ENCODE data around the gene PSMD14.

PSMD14 gene

DNA sequence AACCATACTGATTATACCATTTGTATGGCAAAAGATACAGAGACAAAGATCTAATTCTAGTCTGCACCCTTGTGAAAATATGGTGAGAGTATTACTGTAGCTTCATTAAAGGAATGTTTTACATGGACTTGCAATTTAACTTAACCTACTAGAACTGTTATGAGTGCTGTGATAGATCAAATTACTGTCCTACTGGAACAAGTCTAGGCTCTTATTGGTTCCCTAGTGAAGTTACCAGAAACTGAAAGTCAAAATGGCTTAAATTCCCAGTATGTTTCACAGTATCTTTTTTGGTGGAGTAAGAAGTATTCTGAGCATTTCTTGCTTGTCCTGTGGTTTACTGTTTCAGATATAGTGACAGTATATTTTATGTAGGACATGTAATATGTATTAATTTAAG lies 104.1 kb downstream of the PSMD14 start:
- DNase-seq (ENCODE audit: low spot score), result no peak

DNA sequence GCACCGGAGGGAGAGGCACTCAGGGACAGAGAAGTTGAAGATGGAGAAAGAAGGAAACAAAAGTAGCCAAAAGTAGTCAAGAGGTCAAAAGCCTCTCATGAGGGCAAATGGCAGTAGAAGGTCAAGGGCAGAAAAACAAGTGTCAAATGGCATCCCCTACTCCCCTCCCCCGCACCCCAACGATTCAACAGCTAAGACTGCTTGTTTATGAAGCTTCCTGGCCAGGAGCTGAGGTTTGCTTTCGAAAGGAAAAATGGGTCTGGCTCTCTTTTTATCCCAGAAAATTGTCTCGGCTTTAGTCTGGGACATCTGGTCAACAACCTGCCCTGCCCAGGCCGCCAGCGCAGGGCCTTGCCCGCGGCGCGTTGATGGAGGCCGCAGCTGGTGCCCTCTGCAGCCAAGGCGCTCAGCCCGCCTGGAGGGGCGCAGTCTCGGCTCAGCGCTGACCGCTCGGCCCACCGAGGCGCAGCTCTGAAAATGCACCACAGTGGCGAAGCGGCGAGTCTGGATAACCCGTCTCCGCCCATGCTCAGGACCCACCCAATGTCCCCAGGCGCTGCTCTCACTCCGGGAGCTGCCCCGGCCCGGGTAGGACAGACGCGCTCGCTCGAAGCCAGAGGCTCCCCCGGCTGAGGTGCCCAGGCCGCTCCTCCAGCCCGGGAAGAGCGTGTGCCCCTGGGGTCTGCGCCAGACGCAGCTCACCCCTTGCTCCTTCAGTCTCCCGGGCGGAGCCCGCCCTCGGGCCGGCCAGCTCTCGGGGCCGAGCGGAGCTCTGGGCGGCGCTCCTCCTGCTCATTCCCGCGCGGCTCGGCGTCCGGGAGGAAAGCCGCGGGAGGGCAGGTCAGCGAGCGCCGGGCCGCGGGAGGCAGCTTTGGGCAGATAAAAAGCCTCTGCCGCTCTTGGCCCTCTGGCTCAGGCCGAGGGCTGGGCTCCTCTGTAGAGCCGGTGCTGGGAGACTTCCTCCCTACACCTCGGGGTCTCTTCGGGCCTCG lies 106.1 kb downstream of the PSMD14 start:
- no peak for DNase-seq (ENCODE audit: low spot score)
- Histone ChIP-seq H3K27ac (ENCODE audit: poor library complexity, severe bottlenecking) (no peak overlapping the region), H3K27me3 (ENCODE audit: insufficient read depth, poor library complexity, severe bottlenecking) (peaks cover 56% of the 10 kb centered on the region), H3K36me3 (ENCODE audit: low read depth) (peaks cover 13% of the 10 kb centered on the region; the same call in 1 of the 2 replicates), H3K4me1 (ENCODE audit: insufficient read depth, poor library complexity, severe bottlenecking) (no peaks in the 10 kb centered on the region), H3K4me3 (ENCODE audit: severe bottlenecking) (peak overlapping the region; percentile 20), H3K9me3 (ENCODE audit: severe bottlenecking) (no peaks in the 10 kb centered on the region)
- TF ChIP-seq, protein P1, sequence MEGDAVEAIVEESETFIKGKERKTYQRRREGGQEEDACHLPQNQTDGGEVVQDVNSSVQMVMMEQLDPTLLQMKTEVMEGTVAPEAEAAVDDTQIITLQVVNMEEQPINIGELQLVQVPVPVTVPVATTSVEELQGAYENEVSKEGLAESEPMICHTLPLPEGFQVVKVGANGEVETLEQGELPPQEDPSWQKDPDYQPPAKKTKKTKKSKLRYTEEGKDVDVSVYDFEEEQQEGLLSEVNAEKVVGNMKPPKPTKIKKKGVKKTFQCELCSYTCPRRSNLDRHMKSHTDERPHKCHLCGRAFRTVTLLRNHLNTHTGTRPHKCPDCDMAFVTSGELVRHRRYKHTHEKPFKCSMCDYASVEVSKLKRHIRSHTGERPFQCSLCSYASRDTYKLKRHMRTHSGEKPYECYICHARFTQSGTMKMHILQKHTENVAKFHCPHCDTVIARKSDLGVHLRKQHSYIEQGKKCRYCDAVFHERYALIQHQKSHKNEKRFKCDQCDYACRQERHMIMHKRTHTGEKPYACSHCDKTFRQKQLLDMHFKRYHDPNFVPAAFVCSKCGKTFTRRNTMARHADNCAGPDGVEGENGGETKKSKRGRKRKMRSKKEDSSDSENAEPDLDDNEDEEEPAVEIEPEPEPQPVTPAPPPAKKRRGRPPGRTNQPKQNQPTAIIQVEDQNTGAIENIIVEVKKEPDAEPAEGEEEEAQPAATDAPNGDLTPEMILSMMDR (IDR thresholded peaks at IDR 0.05; ENCODE audit: poor library complexity, severe bottlenecking), result no peak
- ATAC-seq (ENCODE audit: low read depth), result peak; percentile 75

More for the DNA sequence above, 104.1 kb downstream of the PSMD14 start:
- no peaks in the 10 kb centered on the region for H3K9me3 ChIP-seq (ENCODE audit: severe bottlenecking)
- TF ChIP-seq, protein P1 (IDR thresholded peaks at IDR 0.05; ENCODE audit: poor library complexity, severe bottlenecking), result no peak
- no peak for ATAC-seq (ENCODE audit: low read depth)
- no peaks in the 10 kb centered on the region for H3K4me1 ChIP-seq (ENCODE audit: insufficient read depth, poor library complexity, severe bottlenecking)
- H3K27me3 ChIP-seq (ENCODE audit: insufficient read depth, poor library complexity, severe bottlenecking), result peaks cover 36% of the 10 kb centered on the region
- no peak overlapping the region for H3K27ac ChIP-seq (ENCODE audit: poor library complexity, severe bottlenecking)
- H3K36me3 ChIP-seq (ENCODE audit: low read depth), result peaks cover 17% of the 10 kb centered on the region
- no peak overlapping the region for H3K4me3 ChIP-seq (ENCODE audit: severe bottlenecking)

DNA sequence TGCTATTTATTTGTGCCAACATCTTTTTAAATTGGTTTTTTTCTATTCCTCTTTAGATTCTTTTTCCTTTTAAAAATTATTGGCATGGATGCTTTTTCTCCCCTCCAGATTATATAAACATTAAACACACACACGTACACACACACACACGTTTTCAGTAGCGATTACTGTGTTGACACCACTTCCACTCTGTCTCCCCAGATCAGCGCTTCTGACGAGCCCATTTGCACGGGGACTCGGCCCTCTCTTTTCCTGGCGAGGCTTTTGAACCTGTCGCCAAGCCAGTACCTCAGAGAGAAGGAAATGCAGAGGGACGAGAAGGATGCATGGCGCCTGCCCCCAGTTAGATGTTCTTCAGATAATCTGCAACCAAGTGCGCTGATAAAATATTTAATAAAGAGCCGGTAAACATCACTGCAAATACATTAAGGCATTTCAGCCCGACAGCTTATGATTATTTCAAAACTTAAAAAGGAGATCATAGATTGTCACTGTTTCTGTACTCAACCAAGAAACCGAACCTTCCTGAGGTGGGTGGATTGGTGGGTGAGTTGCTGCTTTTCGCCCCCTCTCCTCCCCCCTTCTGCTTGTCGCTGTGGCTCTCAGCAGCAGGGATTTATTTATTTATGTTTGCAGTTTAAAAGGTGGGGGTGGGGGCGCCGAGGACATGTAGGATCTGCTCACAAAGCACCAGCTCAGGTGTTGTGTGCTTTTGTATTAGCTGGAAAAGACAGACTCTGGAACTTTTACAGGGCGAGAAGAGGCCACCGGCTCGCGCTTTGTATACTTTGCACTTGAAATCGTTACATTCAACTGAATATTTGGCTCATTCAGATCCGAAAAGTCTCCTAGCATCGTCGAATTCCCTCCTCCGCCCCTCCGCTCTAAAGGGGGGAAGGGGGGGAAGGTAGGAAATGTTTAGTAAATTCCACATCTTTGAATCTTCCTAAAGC lies 107.1 kb downstream of the PSMD14 start:
- no peaks in the 10 kb centered on the region for H3K4me1 ChIP-seq (ENCODE audit: insufficient read depth, poor library complexity, severe bottlenecking)
- H3K27me3 ChIP-seq (ENCODE audit: insufficient read depth, poor library complexity, severe bottlenecking), result peaks cover 66% of the 10 kb centered on the region
- ATAC-seq (ENCODE audit: low read depth) (no peak), DNase-seq (ENCODE audit: low spot score) (no peak)
- H3K4me3 ChIP-seq (ENCODE audit: severe bottlenecking), result peak overlapping the region; percentile 20
- H3K27ac ChIP-seq (ENCODE audit: poor library complexity, severe bottlenecking), result no peak overlapping the region
- H3K9me3 ChIP-seq (ENCODE audit: severe bottlenecking), result no peaks in the 10 kb centered on the region
- H3K36me3 ChIP-seq (ENCODE audit: low read depth), result peaks cover 13% of the 10 kb centered on the region; the same call in 1 of the 2 replicates
- TF ChIP-seq, protein P1 (IDR thresholded peaks at IDR 0.05; ENCODE audit: poor library complexity, severe bottlenecking), result no peak

DNA sequence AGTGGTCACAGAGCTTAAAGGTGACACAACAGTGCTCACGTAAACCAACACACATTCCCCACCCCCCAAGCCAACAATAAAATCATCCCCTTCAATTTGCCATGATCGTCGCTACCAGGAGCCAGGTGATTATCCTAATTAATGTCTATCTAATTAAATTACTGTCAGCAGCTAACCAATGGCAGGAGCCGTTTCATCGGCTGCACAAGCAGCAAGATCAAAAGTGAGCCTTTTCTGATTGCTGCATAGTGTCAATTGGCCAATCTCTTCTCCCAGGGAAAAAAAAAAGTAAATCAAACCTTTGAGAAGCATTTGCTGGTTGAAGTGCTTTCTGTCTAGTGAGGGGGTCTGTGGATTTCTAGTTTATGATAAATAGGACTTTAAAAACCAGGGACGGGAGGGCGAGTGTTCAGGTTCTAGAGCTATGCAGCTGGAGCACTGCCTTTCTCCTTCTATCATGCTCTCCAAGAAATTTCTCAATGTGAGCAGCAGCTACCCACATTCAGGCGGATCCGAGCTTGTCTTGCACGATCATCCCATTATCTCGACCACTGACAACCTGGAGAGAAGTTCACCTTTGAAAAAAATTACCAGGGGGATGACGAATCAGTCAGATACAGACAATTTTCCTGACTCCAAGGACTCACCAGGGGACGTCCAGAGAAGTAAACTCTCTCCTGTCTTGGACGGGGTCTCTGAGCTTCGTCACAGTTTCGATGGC lies 107.9 kb downstream of the PSMD14 start, which contains the start of gene TBR1:
Gene TBR1, plus strand, starts transcription at position 311 of the 721 bp plus-strand sequence. Its CDS starts 114 bp downstream, at position 425.
- Histone ChIP-seq H3K4me3 (ENCODE audit: severe bottlenecking) (no peak within 1 kb of the TSS), H3K36me3 (ENCODE audit: low read depth) (peaks cover 5% of the 10 kb centered on the region; the same call in 1 of the 2 replicates), H3K4me1 (ENCODE audit: insufficient read depth, poor library complexity, severe bottlenecking) (no peaks in the 10 kb centered on the region), H3K9me3 (ENCODE audit: severe bottlenecking) (no peaks in the 10 kb centered on the region), H3K27ac (ENCODE audit: poor library complexity, severe bottlenecking) (no peak within 1 kb of the TSS), H3K27me3 (ENCODE audit: insufficient read depth, poor library complexity, severe bottlenecking) (peaks cover 74% of the 10 kb centered on the region)
- TF ChIP-seq, protein P1 (IDR thresholded peaks at IDR 0.05; ENCODE audit: poor library complexity, severe bottlenecking), result no peak
- 0 out of 3 replicates have a peak, but pooled peaks have one; percentile 4 for ATAC-seq (ENCODE audit: low read depth)
- DNase-seq (ENCODE audit: low spot score), result no peak
